GM12864 (cell line): ENCODE data around the gene CDH23.
A peak's percentile ranks its signal among the peaks of the same experiment; 100 is the strongest.

Experiments
- DNase-seq: peaks from one replicate; pipeline ENCODE4 v3.0.0-alpha.2; 2011; ENCODE audit warnings: low read depth
- H3K4me3 ChIP-seq: 2 replicates; pipeline ENCODE4 v1.5.1; 2011; ENCODE audit warnings: mild to moderate bottlenecking, low read depth, low read length, control low read depth
- CTCF ChIP-seq: IDR thresholded peaks from 2 replicates; pipeline ENCODE4 v1.5.1; 2011; ENCODE audit warnings: low read depth, mild to moderate bottlenecking, moderate library complexity, low read length, control low read depth, inconsistent platforms; ENCODE audit errors: missing control alignments

Gene CDH23

DNA sequence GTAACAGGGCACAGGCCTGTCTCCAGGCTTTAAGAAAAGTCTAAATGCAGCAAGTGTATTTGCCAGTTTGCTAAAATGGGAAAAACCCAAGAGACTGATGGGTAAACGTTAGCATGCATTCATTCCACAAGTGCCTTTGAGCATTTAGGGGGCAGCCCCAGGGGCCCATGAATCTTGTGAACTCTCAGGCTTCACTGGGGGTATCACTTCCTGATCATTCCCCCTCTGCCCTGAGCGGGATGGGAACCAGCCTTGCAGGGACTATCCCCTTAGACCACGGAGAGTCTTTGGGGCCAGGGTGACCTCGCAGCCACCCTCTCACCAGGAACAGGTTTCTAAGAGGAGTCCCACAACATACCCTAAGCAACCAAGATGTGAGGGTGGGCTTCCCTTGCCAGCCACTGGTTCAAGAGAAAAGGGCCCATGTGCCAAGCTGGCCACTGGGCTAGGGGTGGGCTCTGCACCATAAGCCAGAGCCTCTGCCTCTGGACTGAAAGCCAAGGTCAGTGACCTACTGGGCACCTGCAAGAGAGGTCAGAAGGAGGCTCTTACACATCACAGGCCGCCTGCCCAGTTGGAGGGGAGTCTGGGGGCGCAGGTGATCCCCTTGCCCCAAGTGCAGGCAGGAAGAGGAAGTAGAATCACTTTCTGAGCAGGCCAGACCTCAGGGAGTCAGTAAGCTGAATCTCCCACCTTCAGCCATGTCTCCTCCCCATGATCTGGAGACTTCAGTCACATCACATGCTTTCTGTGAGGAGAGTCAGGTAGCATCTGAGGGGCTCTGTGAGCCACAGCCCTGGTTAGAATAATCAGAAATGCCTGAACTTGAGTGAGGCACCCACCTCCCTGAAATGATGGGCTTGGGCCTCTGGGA, 247.8 kb downstream of the CDH23 start:
- TF ChIP-seq CTCF = no peak
- no peak overlapping the region for H3K4me3 ChIP-seq
- DNase-seq = no peak

- no peak for TF ChIP-seq CTCF
- no peak overlapping the region for H3K4me3 ChIP-seq
- DNase-seq = no peak
Observed at GRCh38 chr10:71645185-71645584, 248.5 kb downstream of the CDH23 start.

- no peak for TF ChIP-seq CTCF
- DNase-seq = no peak
- H3K4me3 ChIP-seq = no peak overlapping the region
Observed at GRCh38 chr10:71646037-71646436, 249.3 kb downstream of the CDH23 start.

- DNase-seq = no peak
- TF ChIP-seq CTCF = no peak
Observed at GRCh38 chr10:71646592-71647292, 250.0 kb downstream of the CDH23 start.

GRCh38 chr10:71647526-71648253, 251.0 kb downstream of the CDH23 start:
- no peak overlapping the region for H3K4me3 ChIP-seq
- TF ChIP-seq CTCF = peak; percentile 63
- no peak for DNase-seq

More at GRCh38 chr10:71646592-71647292, 250.0 kb downstream of the CDH23 start:
- no peak overlapping the region for H3K4me3 ChIP-seq

DNA sequence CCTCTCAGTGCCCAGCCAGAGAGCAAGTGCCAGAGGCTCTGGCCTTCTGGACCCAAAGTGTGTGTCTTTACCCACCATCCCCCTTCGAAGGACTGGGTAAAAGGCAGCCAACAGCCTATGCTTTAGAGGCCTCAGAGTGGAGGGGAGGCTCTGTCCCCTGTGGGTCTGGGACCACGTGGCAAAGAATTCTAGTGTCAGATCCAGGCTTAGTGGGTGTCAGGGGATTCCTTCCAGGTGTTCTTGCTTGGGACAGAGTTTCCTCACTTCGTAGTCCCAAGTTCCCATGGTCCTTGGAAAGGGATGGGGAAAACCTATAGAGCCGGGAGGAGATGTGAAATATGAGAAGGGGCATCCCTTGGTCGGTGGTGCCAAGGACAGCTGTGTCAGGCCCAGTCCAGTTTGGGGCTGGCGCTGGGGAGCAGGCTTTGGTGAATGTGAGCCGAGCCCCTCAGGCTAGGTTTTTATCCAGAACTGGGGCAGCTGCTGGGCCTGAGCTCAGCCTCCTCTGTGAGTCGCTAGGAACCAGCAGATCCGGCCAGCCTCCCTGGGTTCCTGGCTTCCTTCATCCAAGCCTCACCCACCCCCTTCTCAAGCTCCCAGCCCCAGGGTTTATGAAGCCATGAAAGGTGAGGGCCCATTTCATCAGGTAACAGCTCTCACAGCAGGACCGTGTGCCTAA, 251.7 kb downstream of the CDH23 start:
- no peak for DNase-seq
- TF ChIP-seq CTCF = no peak
- H3K4me3 ChIP-seq = no peak overlapping the region
